CD4-positive, alpha-beta T cell (primary cell): ENCODE data around the gene CDH5. TPM values are rescaled to one million over a fixed set of nuclear protein-coding genes. Genes with fewer than 3 reads are reported as not detected.

Source experiments
- ATAC-seq: fragments of 200-7000 bp; cut with Tn5 transposase; one replicate; pipeline ENCODE4 v1.10.0; 2022; ENCODE audit warnings: mild to moderate bottlenecking; ENCODE audit not compliant: poor library complexity
- CTCF ChIA-PET: fragments of 350-600 bp; sonication (Branson Sonifier 250); formaldehyde crosslinking; loops from one replicate; lab custom pipeline; 2021; ENCODE audit warnings: antibody characterized with exemption, inconsistent platforms; lab: Charles Lee
- POLR2A ChIA-PET: fragments of 350-600 bp; sonication (Branson Sonifier 250); formaldehyde crosslinking; loops from one replicate; lab custom pipeline; 2021; ENCODE audit warnings: antibody characterized with exemption, inconsistent platforms; lab: Charles Lee
- DNase-seq, 14 experiments: peaks; one replicate each; pipeline ENCODE4 v3.0.0-alpha.2; 2013 to 2020; ENCODE audit warnings: mixed read lengths in 2 of 14
- H3K27ac ChIP-seq, 2 donors: one replicate each; pipeline versions ENCODE4 v1.5.1 to v1.7.0; 2013; ENCODE audit warnings: low read length in 2 of 2, low read depth in 1 of 2, mild to moderate bottlenecking in 1 of 2
- H3K27me3 ChIP-seq, 2 experiments: 1 replicate in 1 of 2; 2 replicates in 1 of 2; pipeline versions ENCODE4 v1.6.1 to v1.7.0; 2013; ENCODE audit warnings: low read length in 2 of 2, control low read depth in 1 of 2, mild to moderate bottlenecking in 1 of 2, moderate library complexity in 1 of 2; ENCODE audit not compliant: insufficient read depth in 2 of 2, control insufficient read depth in 1 of 2
- H3K36me3 ChIP-seq: one replicate; pipeline ENCODE4 v1.6.1; 2013; ENCODE audit warnings: low read length, control low read depth; ENCODE audit not compliant: insufficient read depth
- H3K4me1 ChIP-seq: one replicate; pipeline ENCODE4 v1.6.1; 2013; ENCODE audit warnings: low read length, control low read depth; ENCODE audit not compliant: insufficient read depth
- H3K4me3 ChIP-seq: one replicate; pipeline ENCODE4 v1.5.1; 2013; ENCODE audit warnings: mild to moderate bottlenecking, low read length, moderate library complexity
- H3K9me3 ChIP-seq, 2 experiments: 1 replicate in 1 of 2; 2 replicates in 1 of 2; pipeline versions ENCODE4 v1.6.1 to v1.7.0; 2013; ENCODE audit warnings: low read length in 2 of 2, mild to moderate bottlenecking in 2 of 2, control low read depth in 1 of 2, moderate library complexity in 1 of 2; ENCODE audit not compliant: control insufficient read depth in 1 of 2, insufficient read depth in 1 of 2
- H3K27ac Mint-ChIP-seq: one replicate; pipeline ENCODE4 v1.8.0; 2020; ENCODE audit warnings: mixed read lengths
- H3K27me3 Mint-ChIP-seq: one replicate; pipeline ENCODE4 v1.8.0; 2021; ENCODE audit warnings: mixed read lengths
- H3K36me3 Mint-ChIP-seq: one replicate; pipeline ENCODE4 v1.8.0; 2021; ENCODE audit warnings: low read depth, mixed read lengths
- H3K4me1 Mint-ChIP-seq: one replicate; pipeline ENCODE4 v1.8.0; 2021; ENCODE audit warnings: low read depth, mixed read lengths
- H3K4me3 Mint-ChIP-seq: one replicate; pipeline ENCODE4 v1.8.0; 2020; ENCODE audit warnings: mild to moderate bottlenecking, mixed read lengths
- H3K9me3 Mint-ChIP-seq: one replicate; pipeline ENCODE4 v1.8.0; 2020; ENCODE audit warnings: mixed read lengths
- intact Hi-C, 2 experiments: fragments of 100-400 bp; cut with DNase I in 1 of 2; cut with micrococcal nuclease in 1 of 2; formaldehyde crosslinking; loops; one replicate each; pipeline versions ENCODE4 v1.15.1 to v1.9.0; 2023 to 2025; cut with DNase I, micrococcal nuclease
- total RNA-seq, 174 experiments: library from RNA in 2 of 174; stranded (reverse) in 2 of 174; gene quantifications; one replicate each; pipeline ENCODE4 v1.2.3 and lab custom pipeline; 2021 to 2026
- TF ChIP-seq, protein P1 (sequence below): fragments of 200-600 bp; IDR thresholded peaks from one replicate; pipeline ENCODE4 v1.8.0; 2022; ENCODE audit warnings: antibody characterized with exemption, mild to moderate bottlenecking

Gene CDH5
- total RNA-seq, 2 experiments from 2014 or later, result not detected

DNA sequence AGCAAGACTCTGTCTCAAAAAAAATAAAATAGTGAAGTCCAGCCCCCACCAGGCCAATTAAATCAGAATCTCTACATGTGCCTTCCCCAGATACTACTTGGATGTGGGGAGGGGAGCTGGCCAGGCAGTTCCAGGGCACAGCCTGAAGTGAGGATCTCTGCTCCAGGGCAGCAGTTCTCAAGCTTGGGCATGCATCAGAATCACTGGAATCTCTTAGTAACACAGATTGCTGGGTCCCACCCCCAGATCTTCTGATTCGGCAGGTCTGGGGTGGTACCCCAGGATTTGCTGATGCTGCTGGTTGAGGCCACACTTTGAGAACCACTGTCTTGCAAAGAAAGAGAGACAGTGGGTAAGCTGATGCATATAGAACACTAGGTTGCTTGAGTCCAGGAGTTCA lies 8.3 kb upstream of the CDH5 start:
- no peak for DNase-seq
- Histone ChIP-seq H3K36me3 (no peaks in the 10 kb centered on the region), H3K27me3 (peaks cover 15 to 23% of the 10 kb centered on the region in 2 experiments), H3K4me1 (peaks cover 6% of the 10 kb centered on the region), H3K9me3 (no peaks in the 10 kb centered on the region), H3K27ac (no peak overlapping the region), H3K4me3 (no peak overlapping the region)
- ChIA-PET POLR2A (no interaction called here), CTCF (no interaction called here)
- intact Hi-C loops, result loop anchor here in 1 of 2 experiments (5.0 kb wide), 1 partner anchor 509 kb away; no protein-coding TSS in a partner anchor
- Mint-ChIP-seq H3K9me3 (no peaks in the 10 kb centered on the region), H3K4me1 (no peaks in the 10 kb centered on the region), H3K4me3 (no peak overlapping the region), H3K27me3 (peaks cover 64% of the 10 kb centered on the region), H3K27ac (no peak overlapping the region), H3K36me3 (no peaks in the 10 kb centered on the region)
- TF ChIP-seq, protein P1, sequence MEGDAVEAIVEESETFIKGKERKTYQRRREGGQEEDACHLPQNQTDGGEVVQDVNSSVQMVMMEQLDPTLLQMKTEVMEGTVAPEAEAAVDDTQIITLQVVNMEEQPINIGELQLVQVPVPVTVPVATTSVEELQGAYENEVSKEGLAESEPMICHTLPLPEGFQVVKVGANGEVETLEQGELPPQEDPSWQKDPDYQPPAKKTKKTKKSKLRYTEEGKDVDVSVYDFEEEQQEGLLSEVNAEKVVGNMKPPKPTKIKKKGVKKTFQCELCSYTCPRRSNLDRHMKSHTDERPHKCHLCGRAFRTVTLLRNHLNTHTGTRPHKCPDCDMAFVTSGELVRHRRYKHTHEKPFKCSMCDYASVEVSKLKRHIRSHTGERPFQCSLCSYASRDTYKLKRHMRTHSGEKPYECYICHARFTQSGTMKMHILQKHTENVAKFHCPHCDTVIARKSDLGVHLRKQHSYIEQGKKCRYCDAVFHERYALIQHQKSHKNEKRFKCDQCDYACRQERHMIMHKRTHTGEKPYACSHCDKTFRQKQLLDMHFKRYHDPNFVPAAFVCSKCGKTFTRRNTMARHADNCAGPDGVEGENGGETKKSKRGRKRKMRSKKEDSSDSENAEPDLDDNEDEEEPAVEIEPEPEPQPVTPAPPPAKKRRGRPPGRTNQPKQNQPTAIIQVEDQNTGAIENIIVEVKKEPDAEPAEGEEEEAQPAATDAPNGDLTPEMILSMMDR, result no peak
- no peak for ATAC-seq

DNA sequence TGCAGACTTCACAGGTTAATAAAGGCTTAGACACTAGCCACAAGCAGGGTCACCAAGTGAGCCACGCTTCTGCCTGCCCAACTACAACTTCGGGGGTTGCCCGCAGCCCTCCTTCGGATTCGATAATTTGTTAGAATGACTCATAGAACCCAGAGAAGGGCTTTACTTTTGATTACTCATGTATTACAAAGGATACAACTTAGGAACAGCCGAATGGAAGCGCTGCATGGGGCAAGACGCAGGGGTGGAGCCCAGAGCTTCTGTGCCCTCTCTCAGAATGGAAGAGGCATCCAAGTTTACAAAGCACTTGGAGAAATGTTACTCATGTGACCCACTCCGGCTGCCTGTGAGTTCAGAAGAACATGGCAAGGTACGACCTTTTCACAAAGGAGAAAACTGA lies 7.5 kb upstream of the CDH5 start:
- Mint-ChIP-seq H3K4me1 (no peaks in the 10 kb centered on the region), H3K9me3 (no peaks in the 10 kb centered on the region), H3K27me3 (peaks cover 68% of the 10 kb centered on the region), H3K36me3 (no peaks in the 10 kb centered on the region), H3K4me3 (no peak overlapping the region), H3K27ac (no peak overlapping the region)
- no peak for DNase-seq
- ATAC-seq, result no peak
- Histone ChIP-seq H3K27me3 (peaks cover 12 to 23% of the 10 kb centered on the region in 2 experiments), H3K27ac (no peak overlapping the region), H3K36me3 (no peaks in the 10 kb centered on the region), H3K9me3 (peaks cover 0 to 3% of the 10 kb centered on the region in 2 experiments), H3K4me3 (no peak overlapping the region), H3K4me1 (peaks cover 6% of the 10 kb centered on the region)
- POLR2A ChIA-PET, result no interaction called here
- TF ChIP-seq, protein P1, result no peak
- CTCF ChIA-PET, result no interaction called here
- intact Hi-C loops, result loop anchor here in 1 of 2 experiments (5.0 kb wide), 1 partner anchor 508 kb away; no protein-coding TSS in a partner anchor

DNA sequence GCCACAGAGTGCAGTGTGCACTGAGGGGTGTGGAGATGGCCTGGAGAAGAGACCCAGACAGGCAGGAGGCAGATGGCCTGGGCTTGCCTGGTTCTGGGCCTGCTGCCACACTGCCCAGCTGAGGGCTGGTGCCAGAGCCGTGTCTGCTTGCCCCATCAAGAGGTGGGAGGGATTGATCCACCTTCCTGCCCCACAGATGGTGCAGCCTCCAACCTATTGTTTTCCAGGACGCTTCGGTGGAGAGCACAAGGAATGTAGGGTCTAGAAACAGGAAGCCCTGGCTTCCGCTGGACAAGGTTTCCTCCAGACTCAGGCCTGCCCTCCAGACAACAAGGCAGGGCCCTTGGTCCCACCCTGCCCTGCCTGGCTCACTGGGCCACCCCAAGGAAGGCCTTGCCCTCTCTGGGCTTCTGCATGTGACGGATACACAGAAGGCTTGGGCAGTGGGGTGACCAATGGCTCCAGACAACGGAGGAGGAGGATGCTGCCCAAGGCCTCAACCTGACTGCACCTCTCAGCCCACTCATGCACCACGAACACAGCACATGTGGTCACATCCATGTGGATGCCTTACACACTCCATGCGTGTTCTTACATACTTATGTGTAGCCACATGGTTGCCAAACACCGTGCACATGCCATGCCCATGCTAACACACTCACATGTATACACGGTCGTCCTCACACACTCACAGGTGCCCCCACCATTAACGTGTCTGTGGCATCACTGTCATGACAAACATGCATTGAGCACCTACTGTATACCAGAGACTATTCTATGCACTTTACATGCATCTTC lies 6.5 kb upstream of the CDH5 start:
- Mint-ChIP-seq H3K27ac (no peak overlapping the region), H3K27me3 (peaks cover 67% of the 10 kb centered on the region), H3K36me3 (no peaks in the 10 kb centered on the region), H3K9me3 (no peaks in the 10 kb centered on the region), H3K4me3 (no peak overlapping the region), H3K4me1 (no peaks in the 10 kb centered on the region)
- peaks cover 0 to 6% of the 10 kb centered on the region in 2 experiments for H3K9me3 ChIP-seq
- no peaks in the 10 kb centered on the region for H3K36me3 ChIP-seq
- H3K4me1 ChIP-seq, result peaks cover 6% of the 10 kb centered on the region
- TF ChIP-seq, protein P1, result no peak
- CTCF ChIA-PET, result no interaction called here
- no peak overlapping the region for H3K27ac ChIP-seq
- ATAC-seq (no peak), DNase-seq (no peak)
- H3K4me3 ChIP-seq, result no peak overlapping the region
- peaks cover 12 to 29% of the 10 kb centered on the region in 2 experiments for H3K27me3 ChIP-seq
- POLR2A ChIA-PET, result no interaction called here
- intact Hi-C loops, result loop anchor here in 1 of 2 experiments (5.0 kb wide), 1 partner anchor 507 kb away; no protein-coding TSS in a partner anchor
